ENCODE data around the gene DUSP19. TPM values are rescaled to one million over a fixed set of nuclear protein-coding genes. Genes with fewer than 3 reads are reported as not detected.

Gene DUSP19
- total and polyA plus RNA-seq, 2 of the 13 experiments (the other 11 are each of a cell fraction or from before 2014, with no cell fraction given) = 1.3 to 1.9 TPM

GRCh38 chr2:183091954-183092345, 13.4 kb downstream of the DUSP19 start:
- peak; percentile 65 for ATAC-seq
- no peak for TF ChIP-seq HMG20B (CRISPR knock-in tag; conservative IDR thresholded peaks at IDR 0.05)
- no peak for TF ChIP-seq ZNF83 (CRISPR knock-in tag; IDR thresholded peaks at IDR 0.05; ENCODE audit: borderline replicate concordance)
- no peak for TF ChIP-seq FOXA3 (CRISPR knock-in tag; IDR thresholded peaks at IDR 0.05)
- no peak for TF ChIP-seq ZIK1 (CRISPR knock-in tag; IDR thresholded peaks at IDR 0.05; ENCODE audit: borderline replicate concordance, low read depth)
- no peak for TF ChIP-seq ZNF703 (CRISPR knock-in tag; IDR thresholded peaks at IDR 0.05; ENCODE audit: borderline replicate concordance)
- no peak for TF ChIP-seq BORCS8-MEF2B (CRISPR knock-in tag; IDR thresholded peaks at IDR 0.05)
- TF ChIP-seq BRCA1 (CRISPR knock-in tag; IDR thresholded peaks at IDR 0.05) = no peak
- no peak for TF ChIP-seq KLF11 (CRISPR knock-in tag; IDR thresholded peaks at IDR 0.05)
- no peak for TF ChIP-seq ZNF572 (CRISPR knock-in tag; IDR thresholded peaks at IDR 0.05)
- no peak for TF ChIP-seq ZNF558 (CRISPR knock-in tag; IDR thresholded peaks at IDR 0.05; ENCODE audit: borderline replicate concordance)
- no peak for TF ChIP-seq ZNF580 (CRISPR knock-in tag; IDR thresholded peaks at IDR 0.05; ENCODE audit: borderline replicate concordance, low read depth)
- TF ChIP-seq ERF (CRISPR knock-in tag; IDR thresholded peaks at IDR 0.05) = no peak
- TF ChIP-seq SATB2 (CRISPR knock-in tag; IDR thresholded peaks at IDR 0.05) = no peak
- no peak for TF ChIP-seq ZNF616 (CRISPR knock-in tag; IDR thresholded peaks at IDR 0.05; ENCODE audit: low read depth)
- TF ChIP-seq ZBTB46 (CRISPR knock-in tag; IDR thresholded peaks at IDR 0.05; ENCODE audit: borderline replicate concordance) = no peak
- TF ChIP-seq ZHX1 (CRISPR knock-in tag; IDR thresholded peaks at IDR 0.05; ENCODE audit: low read depth) = no peak
- TF ChIP-seq MTA1 (CRISPR knock-in tag; IDR thresholded peaks at IDR 0.05; ENCODE audit: borderline replicate concordance) = no peak
- TF ChIP-seq PAX8 (CRISPR knock-in tag; IDR thresholded peaks at IDR 0.05; ENCODE audit: borderline replicate concordance) = no peak
- TF ChIP-seq CEBPZ (IDR thresholded peaks at IDR 0.05; ENCODE audit: low read length) = no peak

More at GRCh38 chr2:183091954-183092345, 13.4 kb downstream of the DUSP19 start:
- no peaks in the 10 kb centered on the region for H3K27me3 ChIP-seq (ENCODE audit: control insufficient read depth in 1 of 2, insufficient read depth in 2 of 2, low read length in 2 of 2)
- FAIRE-seq = no peak
- peak overlapping the region; percentile 80 for H3K4me2 ChIP-seq (ENCODE audit: low read depth, low read length)
- intact Hi-C loops (cut with micrococcal nuclease; ENCODE audit: unreplicated experiment) = no loop called here
- no TSS peak for BruUV-seq (replicated peaks)
- no peak overlapping the region for H3K27ac ChIP-seq (ENCODE audit: extremely low read length, insufficient read depth, low read length)
- no peaks in the 10 kb centered on the region for H3K36me3 ChIP-seq (replicated peaks in 1 of 2; ENCODE audit: control insufficient read depth in 1 of 2, insufficient read depth in 2 of 2, low read length in 2 of 2)
- in situ Hi-C loops (cut with HindIII; ENCODE audit: extremely low pct_ligation_motif_present, low pct_unique_long_range_greater_than_20kb) = no loop called here
- 64% methylated on average over 2 of the region's 2 CpGs for WGBS (ENCODE audit: low lambda C conversion rate)
- no peak overlapping the region for H3K9ac ChIP-seq (ENCODE audit: insufficient read depth, low read depth, low read length)
- POLR2A ChIA-PET = no interaction called here
- no peaks in the 10 kb centered on the region for H3K79me2 ChIP-seq (ENCODE audit: insufficient read depth, low read length)
- peak overlapping the region; percentile 90 for H2AFZ ChIP-seq (ENCODE audit: low read length)
- H3K9me3 ChIP-seq (ENCODE audit: low read length) = no peaks in the 10 kb centered on the region
- CTCF ChIA-PET (ENCODE audit: low intra/inter-chr PET ratio, low total read pairs) = no interaction called here
- H3K4me3 ChIP-seq (replicated peaks in 1 of 3; ENCODE audit: insufficient read depth in 1 of 3, low read depth in 2 of 3, low read length in 3 of 3) = peak overlapping the region in 1 of 3 experiments; percentile 54; a peak in 1 of 6 replicates
- H4K20me1 ChIP-seq (ENCODE audit: insufficient read depth, low read length) = no peaks in the 10 kb centered on the region
- no peak for DNase-seq (ENCODE audit: low spot score)
- peaks cover 18% of the 10 kb centered on the region for H3K4me1 ChIP-seq (ENCODE audit: insufficient read depth, low read length)
